ENCODE data around the gene RPS15.
A peak's percentile ranks its signal among the peaks of the same experiment; 100 is the strongest.

The RPS15 gene

DNA sequence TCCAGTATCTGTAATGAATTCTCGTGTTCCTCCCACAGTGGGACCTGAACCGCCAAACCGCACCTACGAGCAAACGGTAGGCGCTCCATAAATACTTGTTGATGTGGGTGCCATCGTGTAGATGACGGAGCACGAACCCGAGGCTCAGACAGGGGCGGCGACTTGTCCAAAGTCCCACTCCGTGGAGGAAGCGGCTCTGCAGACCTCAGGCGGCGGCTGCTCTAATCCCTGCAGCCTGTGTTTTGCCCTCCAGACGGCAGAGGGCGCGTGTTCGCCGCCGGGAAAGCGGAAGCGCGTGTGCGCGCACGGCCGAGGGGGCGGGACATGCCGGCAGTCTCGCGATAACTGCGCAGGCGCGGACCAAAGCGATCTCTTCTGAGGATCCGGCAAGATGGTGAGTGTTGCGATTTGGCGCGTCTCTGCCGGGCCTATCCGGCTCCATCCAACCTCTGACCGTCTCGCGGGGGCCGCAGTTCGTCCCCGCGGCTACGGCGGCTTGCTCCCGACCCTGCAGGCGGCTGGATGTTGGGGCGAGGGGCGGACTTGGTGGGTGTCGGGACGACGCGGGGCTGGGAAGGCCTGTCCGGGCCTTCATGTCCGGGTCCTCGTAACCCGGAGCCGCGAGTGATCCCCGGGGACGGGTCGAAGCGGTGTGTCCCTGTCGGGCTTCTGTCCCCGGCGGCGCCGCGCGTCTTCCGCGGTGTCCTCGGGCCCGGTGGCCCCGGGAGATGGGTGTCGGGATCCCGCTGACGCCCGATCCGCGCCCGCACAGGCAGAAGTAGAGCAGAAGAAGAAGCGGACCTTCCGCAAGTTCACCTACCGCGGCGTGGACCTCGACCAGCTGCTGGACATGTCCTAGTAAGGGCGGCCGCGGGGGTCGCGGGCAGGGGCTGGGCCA lies at the start of gene RPS15:
Gene RPS15 (plus strand): TSS at position 362 of the 898 bp plus-strand sequence. CDS start 30 bp downstream, at position 392.
- peak; percentile 96 for DNase-seq (ENCODE audit: low spot score)

DNA sequence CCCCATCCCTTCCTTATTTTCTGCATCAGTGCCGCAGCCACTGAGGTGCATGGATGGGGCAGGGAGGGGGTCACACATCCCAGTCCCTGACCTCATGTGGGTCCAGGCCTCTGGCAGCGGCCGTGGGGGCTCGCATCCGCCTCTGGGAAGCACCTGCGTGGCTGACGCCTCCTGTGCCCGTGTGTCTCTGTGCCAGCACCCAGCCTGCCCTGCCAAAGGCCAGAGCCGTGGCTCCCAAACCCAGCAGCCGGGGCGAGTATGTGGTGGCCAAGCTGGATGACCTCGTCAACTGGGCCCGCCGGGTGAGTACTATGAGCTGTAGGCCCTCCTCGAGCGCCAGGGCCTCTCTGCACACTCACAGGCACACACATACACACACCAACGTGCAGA lies 49.6 kb upstream of the RPS15 start:
- no peak for DNase-seq (ENCODE audit: low spot score)

DNA sequence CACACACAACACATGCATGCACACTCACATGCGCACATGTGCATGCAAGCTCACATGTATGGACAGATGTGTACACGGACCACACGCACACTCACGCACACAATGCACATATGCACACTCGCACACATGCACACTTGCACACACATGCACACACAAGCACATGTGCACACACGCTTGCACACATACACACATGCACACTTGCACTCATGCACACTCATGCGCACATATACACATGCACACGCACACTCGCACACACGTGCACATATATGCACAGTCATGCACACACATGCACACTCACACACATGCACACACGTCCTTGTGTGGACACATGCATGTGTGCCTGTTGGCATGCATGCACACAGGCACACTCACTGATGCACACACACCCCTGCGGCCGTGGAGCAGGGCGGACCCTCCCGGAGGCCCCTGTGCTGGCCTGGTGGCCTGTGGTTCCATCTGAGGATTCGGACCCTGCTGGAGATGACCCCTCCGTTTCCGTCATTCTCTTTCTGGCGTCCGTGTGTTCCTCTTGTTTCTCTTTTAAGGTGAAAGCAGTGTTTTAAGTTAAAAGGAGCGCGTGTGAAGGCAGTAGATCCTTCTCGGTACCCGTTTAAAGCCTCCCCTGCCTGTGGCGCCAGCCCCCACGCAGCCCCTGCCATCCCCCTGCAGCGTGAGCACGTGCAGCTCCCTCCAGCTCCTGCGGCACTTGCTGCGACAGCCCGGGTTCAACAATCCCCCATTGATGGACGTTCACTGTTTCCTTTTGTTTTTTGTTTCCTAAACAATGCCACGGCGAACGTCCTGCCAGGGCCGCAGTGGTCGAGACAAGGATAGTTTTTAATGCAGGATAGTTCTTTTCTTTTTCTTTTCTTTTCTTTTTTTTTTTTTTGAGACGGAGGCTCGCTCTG lies 48.9 kb upstream of the RPS15 start:
- DNase-seq (ENCODE audit: low spot score) = peak; percentile 93

DNA sequence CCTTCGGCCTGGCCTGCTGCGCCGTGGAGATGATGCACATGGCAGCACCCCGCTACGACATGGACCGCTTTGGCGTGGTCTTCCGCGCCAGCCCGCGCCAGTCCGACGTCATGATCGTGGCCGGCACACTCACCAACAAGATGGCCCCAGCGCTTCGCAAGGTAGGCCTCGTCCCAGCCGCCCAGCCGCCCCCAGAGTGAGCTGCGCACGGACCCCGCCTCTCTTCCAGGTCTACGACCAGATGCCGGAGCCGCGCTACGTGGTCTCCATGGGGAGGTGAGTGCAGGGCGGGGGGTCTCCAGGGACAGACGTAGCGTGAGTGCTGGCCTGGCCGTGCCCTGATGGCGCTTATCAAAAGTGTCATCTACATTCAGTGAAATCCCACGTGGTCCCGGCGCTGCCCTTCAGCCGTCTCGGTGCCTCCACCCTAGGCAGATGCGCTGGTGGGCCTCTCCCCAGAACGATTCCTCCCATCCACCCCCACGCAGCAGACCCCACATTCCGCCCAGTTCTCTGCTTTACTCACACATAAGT lies 47.2 kb upstream of the RPS15 start:
- no peak for DNase-seq (ENCODE audit: low spot score)

DNA sequence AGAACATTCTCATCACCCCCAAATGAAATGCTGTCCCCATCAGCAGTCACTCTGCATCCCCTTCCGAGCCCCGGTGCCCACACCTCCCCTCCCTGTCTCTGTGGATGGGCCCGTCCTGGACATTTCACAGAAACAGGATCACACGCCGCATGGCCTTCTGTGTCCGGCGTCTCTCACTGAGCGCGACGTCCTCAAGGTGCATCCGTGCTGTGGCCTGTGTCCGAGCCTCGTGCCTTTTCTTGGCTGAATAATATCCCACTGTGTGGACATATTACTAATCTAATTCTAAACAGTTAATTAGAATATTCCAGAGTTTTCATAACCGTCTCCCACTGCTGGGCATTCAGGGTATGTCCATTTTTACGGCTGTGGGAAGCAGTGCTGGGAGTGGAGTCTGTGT lies 45.8 kb upstream of the RPS15 start:
- no peak for DNase-seq (ENCODE audit: low spot score)

DNA sequence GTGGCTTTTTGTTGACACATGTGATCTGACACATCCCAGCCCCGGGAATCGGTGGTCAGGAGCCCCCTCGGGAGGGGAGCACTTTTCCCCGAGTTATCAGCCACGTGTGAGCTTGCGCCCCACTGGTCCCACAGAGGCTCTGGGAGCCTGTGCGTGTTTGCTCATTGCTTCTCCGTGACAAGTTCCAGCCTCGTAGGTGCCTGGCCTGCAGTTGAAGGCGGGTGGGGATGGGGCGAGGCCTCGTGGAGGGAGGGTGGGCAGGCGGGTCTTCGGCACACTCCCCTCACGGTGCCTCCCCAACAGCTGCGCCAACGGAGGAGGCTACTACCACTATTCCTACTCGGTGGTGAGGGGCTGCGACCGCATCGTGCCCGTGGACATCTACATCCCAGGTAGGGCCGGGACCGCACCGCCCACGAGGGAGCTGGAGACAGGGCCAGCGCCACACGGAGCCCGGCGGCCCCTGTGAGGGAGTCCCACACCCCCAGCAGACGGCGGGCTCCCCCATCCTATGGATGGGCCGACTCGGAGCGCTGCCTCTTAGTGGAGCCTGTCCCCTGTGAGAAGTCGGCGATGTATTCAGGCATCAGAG lies 45.2 kb upstream of the RPS15 start:
- no peak for DNase-seq (ENCODE audit: low spot score)

DNA sequence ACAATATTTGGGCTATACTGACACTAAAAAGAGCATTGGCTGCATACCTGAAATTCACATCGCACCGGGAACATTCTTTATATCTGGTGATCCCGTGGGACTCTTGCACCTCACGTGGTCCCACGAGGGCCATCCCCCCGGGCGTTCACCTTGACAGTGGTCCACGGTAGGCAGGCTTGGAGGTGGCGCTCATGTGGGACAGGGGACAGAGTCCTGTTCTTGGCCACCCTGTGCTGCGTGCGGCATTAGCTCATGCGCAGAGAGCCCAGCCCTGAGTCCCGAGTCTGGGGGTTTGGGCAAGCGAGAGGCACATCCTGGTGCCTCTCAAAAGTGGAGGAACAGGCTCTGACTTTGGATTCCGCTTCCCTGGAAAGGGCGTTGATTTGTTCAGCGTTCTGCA lies 44.4 kb upstream of the RPS15 start:
- no peak for DNase-seq (ENCODE audit: low spot score)

DNA sequence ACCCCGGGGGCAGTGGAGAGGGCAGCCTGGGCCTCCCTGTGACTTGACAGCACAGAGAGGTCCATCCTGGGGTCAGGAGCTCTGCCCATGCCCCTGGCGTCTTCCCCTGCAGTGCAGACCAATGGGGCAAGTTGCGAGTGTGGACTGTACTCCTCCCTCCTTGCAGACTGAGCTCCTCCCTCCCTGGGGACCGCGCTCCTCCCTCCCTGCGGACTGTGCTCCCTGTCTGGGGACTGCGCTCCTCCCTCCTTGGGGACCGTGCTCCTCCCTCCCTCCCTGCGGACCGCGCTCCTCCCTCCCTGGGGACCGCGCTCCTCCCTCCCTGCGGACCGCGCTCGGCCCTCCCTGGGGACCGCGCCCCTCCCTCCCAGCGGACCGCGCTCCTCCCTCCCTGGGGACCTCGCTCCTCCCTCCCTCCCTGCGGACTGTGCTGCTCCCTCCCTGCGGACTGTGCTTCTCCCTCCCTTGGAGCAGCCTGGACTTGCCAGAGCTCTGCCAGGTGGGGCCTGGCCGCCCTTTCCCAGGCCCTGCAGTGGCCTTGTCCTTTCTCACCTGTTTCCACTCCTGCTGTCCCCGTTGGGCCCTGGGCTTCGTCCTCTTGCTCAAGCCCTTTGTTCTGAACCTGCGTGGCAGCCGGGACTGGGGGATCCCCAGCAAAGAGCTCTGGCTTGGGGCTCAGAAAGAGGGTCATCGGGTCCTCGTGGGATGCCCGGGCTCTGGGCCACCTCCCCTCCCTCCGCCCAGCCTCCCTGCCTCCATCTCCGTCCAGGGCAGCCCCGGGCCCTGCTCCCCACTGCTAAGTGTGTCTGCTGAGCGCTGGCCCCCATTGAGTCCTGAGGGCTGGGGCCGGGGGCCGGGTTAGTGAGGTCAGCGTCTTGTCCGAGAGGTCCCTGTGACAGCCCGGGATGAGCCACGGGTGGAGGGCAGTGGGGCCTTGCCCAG lies 43.7 kb upstream of the RPS15 start:
- peak; percentile 76 for DNase-seq (ENCODE audit: low spot score)

DNA sequence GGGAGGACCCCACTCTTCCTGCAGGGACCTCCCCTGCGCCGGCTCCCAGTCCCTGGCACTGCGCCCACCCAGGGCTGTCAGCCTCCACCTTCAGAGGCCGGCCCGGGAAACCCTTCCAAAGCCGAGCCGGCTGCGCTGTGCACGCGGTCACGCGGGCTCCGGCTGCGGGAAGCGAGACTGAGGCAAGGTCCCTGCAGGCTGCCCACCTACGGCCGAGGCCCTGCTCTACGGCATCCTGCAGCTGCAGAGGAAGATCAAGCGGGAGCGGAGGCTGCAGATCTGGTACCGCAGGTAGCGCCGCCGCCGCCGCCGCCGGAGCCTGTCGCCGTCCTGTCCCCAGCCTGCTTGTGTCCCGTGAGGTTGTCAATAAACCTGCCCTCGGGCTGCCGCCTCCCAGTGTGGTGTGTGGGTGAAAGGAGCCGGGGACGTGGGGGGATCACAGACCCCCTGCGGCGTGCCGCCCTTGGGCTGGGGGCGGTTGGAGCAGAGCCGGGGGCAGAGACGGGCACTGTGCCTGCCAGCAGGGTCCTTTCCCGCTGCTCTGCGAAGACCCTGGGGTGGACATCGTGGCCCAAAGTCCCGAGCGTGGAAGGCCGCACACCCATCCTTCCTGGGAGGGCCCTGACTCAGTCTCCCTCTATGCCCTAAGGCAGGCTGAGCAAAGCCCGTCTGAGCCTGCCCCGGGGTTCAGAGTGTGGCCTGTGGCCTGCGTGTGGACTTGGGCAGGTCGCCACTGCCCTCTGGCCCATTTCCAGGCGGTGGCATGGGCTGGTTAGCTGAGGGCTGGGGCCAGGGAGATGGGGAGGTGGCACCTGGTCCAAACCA lies 42.8 kb upstream of the RPS15 start:
- DNase-seq (ENCODE audit: low spot score) = no peak

DNA sequence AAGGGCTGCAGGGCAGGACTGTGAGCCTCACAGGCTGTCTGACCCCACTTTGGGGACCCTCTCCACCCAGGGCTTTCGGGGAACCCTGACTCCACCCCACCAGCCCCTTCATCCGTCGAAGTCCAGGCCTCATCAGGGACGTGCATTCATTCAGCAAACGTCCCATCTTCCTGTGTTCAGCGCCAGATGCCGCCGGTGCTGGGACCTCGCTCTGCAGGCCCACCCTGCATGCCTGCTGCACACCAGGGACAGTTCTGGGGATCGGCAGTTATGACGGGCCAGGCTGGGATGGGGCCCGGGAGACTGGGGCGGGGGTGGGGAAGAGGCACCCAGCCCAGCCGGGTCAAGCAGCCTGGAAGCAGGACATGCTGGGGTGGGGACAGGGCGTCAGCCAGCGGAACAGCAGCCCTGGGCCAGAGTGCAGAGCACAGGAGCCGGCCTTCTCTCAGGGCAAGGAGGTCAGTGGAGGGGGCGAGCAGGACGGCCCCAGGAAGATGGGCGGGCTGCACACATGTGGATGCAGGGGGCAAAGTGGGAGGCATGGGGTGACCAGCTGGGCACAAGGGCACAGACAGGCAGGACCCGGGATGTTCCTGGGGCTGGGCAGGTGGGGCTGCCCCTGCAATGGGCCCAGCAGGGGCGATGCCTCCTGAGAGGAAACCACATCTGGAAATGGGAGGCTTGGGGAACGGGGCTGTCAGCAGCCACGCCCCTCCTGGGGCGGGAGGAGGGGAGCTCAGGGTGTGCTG lies 42.0 kb upstream of the RPS15 start:
- no peak for DNase-seq (ENCODE audit: low spot score)

DNA sequence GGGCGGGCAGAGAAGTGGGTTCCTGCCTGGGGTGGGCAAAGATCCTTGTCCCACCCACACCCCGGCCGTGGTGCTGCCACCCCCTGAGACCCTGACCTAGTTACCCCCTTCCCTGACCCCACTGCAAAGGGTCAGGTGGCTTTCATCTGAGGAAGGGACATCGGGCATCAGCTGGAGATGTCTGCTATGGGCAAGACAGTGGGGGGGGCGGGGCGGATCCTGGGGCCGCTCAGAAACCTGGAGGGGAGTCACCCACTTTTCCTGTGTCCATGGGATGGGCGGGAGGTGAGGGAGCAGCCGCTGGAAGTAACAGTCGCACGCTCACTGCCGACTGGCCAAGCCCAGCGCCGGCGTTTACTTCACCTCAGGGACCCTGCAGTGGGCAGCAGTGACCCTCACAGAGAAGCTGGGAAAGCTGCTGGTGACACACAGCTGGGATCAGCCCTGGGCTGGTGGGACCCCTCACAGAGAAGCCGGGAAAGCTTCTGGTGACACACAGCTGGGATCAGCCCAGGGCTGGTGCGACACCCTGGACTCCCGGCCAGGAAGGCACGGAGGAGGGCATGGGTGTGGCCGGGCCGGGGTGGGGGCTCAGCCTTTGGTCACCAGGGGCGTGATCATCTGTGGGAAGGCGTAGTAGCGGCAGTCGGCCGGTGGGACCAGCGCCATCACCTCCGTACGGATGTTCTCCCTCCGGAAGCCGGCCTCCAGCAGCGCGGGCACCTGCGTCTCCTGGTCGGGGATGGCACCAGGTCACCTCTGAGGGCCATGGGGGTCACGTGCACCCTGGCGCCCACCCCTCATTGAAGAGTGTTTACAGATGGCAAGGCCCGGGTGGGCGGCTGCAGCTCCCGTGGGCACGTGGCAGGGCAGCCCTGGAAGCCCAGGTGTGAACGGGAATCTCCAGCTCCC lies 41.2 kb upstream of the RPS15 start:
- no peak for DNase-seq (ENCODE audit: low spot score)

DNA sequence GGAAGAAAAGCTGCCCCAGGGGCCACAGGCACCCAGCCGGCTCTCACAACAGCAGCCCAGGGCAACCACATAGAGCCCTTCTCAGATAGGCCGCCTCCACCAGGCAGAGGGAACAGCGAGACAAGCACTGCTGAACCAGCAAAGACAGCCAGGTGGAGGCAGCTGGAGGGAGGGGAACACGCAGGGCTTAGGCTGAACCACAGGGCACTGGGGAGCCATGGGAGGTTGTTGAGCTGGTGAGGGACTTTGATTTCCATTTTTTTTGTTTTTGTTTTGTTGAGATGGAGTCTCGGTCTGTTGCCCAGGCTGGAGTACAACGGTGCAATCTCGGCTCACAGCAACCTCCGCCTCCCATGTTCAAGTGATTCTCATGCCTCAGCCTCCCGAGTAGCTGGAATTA lies 40.4 kb upstream of the RPS15 start:
- no peak for DNase-seq (ENCODE audit: low spot score)

DNA sequence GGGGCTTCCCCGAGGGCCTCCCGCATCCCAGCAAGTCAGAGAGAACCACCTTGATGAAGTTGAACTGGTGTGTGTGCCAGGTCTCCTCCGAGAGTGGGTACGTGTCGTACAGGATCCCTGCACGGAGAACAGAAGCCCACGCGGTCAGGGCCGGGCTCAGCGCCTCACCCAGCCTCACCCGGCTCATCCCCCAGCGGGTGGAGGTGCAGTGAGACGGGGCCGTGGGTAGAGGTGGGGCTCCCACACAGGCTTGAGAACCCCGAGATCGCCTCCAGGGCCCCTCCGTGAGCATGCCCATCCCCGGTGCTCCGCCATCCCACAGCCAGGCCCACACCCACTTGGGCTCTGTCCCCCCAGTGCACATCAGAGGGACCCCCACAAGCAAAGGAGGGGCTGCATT lies 39.1 kb upstream of the RPS15 start:
- DNase-seq (ENCODE audit: low spot score) = no peak

DNA sequence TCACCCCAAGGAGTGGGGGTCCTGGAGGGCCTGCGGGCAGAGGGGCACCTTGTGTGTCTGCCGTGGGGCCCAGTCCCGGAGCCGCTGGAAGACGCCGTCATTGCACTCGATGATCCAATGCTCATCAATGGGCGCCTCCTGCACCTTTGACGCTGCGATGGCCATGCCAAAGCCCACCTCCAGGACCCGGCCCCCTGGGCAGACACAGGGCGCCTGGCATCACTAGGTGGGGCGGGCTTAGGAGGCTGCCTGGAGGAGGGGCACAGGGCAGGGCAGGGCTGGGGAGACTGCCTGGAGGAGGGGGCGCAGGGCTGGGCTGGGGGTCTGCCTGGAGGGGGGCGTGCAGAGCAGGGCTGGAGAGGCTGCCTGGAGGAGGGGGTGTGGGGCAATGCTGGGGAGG lies 38.5 kb upstream of the RPS15 start:
- no peak for DNase-seq (ENCODE audit: low spot score)

DNA sequence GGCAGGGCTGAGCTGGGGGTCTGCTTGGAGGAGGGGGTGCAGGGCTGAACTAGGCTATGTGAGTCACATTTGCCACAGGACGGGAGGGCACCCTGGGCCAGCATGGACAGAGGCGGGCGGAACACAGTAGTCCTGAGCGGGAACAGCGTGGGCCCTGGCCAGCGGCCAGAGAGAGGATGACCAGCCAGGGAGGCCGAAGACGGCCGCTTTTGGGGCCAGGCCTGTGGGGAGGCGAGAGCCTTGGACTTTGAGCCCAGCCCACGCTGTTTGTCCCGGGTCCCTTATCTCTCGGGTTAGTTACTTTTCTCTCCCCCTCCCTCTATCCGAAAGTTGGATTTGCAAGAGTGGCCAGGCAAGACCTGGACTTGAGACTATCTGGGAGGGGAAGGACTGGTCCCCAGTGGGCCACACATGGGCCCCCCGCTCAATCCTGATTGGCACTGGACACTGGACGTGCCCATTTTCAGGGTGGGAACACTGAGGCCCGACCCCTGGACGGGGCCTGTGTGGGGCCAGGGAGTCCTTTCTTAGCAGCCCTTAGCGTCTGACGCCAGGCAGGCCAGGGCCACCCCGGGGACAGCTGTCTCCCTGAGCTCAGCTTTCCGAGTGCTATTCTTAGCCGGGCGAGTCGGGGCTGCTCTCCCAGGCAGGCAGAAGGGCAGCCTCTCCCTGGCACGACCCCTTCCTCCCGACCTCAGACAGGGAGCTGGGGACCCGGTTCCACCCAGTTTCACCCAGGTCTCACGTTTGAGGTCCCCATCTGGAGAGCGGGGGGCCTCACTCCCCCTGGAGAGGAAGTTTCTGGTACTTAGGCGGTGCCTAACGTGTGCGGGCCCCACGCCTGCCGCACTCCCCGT lies 37.7 kb upstream of the RPS15 start:
- DNase-seq (ENCODE audit: low spot score) = no peak

DNA sequence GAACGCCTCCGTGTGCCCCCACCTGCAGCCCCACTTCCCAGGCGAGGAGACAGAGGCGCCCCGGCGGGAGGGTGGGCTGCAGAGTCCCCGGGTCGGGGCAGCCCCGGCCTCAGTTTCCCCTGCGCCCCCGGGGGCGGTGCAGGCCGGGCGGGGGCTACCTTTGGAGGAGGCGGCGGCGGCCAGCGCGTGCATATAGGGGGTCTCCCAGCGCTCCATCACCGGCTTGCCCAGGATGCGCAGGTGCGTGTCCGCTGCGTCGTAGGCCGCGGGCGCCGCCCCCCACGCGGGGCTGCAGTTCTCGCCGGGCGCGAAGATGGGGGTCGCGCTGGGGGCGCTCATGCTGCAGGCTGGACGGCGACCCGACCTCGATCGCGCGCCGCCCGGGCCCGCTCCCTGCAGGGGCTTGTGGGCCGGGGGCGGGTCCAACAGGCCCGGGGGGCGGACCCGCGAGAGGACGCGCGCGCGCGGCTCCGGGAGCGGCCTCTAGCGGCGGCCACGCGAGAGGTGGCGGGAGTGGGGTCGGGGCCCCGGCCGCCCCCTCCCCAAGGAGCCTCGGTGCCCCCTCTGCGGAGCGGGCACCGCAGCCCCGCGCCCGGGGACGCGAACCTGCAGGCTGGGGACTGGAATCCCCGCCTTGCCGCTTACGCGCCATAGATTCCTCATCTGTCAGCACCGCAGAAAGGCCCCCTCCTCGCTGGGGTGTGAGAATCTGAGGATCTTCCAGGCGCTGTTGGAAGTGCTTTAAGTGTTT lies 36.9 kb upstream of the RPS15 start, which contains the start of gene GAMT:
Gene GAMT (minus strand): TSS at position 405 of the 751 bp plus-strand sequence. CDS start 66 bp downstream, at position 339.
- no peak for DNase-seq (ENCODE audit: low spot score)

DNA sequence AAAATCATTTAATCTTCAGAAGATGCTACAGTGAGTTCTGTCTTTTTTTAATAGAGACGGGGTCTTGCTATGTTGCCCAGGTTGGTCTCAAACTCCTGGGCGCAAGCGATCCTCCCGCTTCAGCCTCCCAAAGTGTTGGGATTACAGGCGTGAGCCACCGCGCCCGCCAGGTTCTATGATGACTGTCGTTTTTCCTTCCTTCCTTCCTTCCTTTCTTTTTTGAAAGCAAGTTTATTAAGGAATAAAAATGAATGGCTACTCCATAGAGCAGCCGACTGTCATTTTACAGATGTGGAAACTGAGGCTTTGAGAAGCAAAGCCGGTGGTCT lies 36.3 kb upstream of the RPS15 start:
- no peak for DNase-seq (ENCODE audit: low spot score)

Measured in Ammon's horn (tissue), 1 donor.